ENCODE data around the gene NRBP1. TPM values are rescaled to one million over a fixed set of nuclear protein-coding genes. Genes with fewer than 3 reads are reported as not detected.

NRBP1 gene
- total RNA-seq, 1 donor = 49.8 TPM

GRCh38 chr2:27489118-27489497, 60.7 kb downstream of the NRBP1 start:
- peak in 2 of 3 donors; percentile 31 to 63 for DNase-seq (ENCODE audit: low read depth in 2 of 3, low spot score in 2 of 3)

- peak; percentile 98 to 100 (median 100) for DNase-seq (ENCODE audit: low read depth in 2 of 3, low spot score in 2 of 3)
Measured at GRCh38 chr2:27489498-27490397, 61.3 kb downstream of the NRBP1 start, which contains the start of gene IFT172. IFT172 (minus strand) TSS chr2:27489743; CDS start chr2:27489653, 90 bp downstream.

Small RNAs within 50 kb of the gene (small RNA-seq; reads per million reads assigned to genes)
- not detected for gene RNU6-986P

Other genes starting within 250 kb of the NRBP1 start
- gene ATRAID, start 216.6 kb upstream of the NRBP1 start, total RNA-seq = 131 TPM
- gene SLC5A6, start 216.4 kb upstream of the NRBP1 start, total RNA-seq = 60.1 TPM
- 63.0 TPM for gene CAD, start 211.3 kb upstream of the NRBP1 start, total RNA-seq
- under 0.01 TPM for gene SLC30A3, start 165.6 kb upstream of the NRBP1 start, total RNA-seq
- not detected for gene DNAJC5G, start 153.2 kb upstream of the NRBP1 start, total RNA-seq
- gene TRIM54, start 146.2 kb upstream of the NRBP1 start, total RNA-seq = under 0.01 TPM
- 2.2 TPM for gene UCN, start 120.2 kb upstream of the NRBP1 start, total RNA-seq
- gene MPV17, start 105.5 kb upstream of the NRBP1 start, total RNA-seq = 85.4 TPM
- gene GTF3C2, start 71.9 kb upstream of the NRBP1 start, total RNA-seq = 43.4 TPM
- gene EIF2B4, start 58.3 kb upstream of the NRBP1 start, total RNA-seq = 27.2 TPM
- 130 TPM for gene SNX17, start 58.0 kb upstream of the NRBP1 start, total RNA-seq
- gene ZNF513, start 47.9 kb upstream of the NRBP1 start, total RNA-seq = 17.0 TPM
- 66.2 TPM for gene PPM1G, start 19.0 kb upstream of the NRBP1 start, total RNA-seq
- 2.2 TPM for gene KRTCAP3, start 13.8 kb downstream of the NRBP1 start, total RNA-seq
- 38.8 TPM for gene IFT172, start 61.1 kb downstream of the NRBP1 start, total RNA-seq
- gene FNDC4, start 66.6 kb downstream of the NRBP1 start, total RNA-seq = 0.27 TPM
- gene GCKR, start 68.2 kb downstream of the NRBP1 start, total RNA-seq = under 0.01 TPM
- 24.2 TPM for gene ZNF512, start 154.4 kb downstream of the NRBP1 start, total RNA-seq
- gene CCDC121, start 200.4 kb downstream of the NRBP1 start, total RNA-seq = 1.9 TPM
- 31.0 TPM for gene GPN1, start 200.4 kb downstream of the NRBP1 start, total RNA-seq
- gene SUPT7L, start 235.0 kb downstream of the NRBP1 start, total RNA-seq = 70.0 TPM
- 15.9 TPM for gene SLC4A1AP, start 235.3 kb downstream of the NRBP1 start, total RNA-seq